Stimulated activated CD8-positive, alpha-beta memory T cell treated with anti-CD3 and anti-CD28 coated beads, Interleukin-12 subunit alpha, Interleukin-12 subunit beta, amount 100 ng/mL, for 24 hours (primary cell): Measurements from ENCODE around the gene SCAANT1.

ENCODE experiments used
- DNase-seq: peaks from one replicate; pipeline ENCODE4 v3.0.0-alpha.2; 2020; ENCODE audit errors: extremely low read depth

Gene SCAANT1

GRCh38 chr3:63900459-63900858 lies 11.7 kb downstream of the SCAANT1 start:
- DNase-seq, result no peak

- no peak for DNase-seq
These were observed 12.2 kb downstream of the SCAANT1 start for GRCh38 chr3:63900010-63900409.

GRCh38 chr3:63896332-63897030 lies 15.7 kb downstream of the SCAANT1 start:
- no peak for DNase-seq

- no peak for DNase-seq
These were observed 16.6 kb downstream of the SCAANT1 start for GRCh38 chr3:63895422-63896189.

- DNase-seq, result no peak
These were observed 19.3 kb downstream of the SCAANT1 start for GRCh38 chr3:63892773-63893352.

GRCh38 chr3:63891518-63891917 lies 20.7 kb downstream of the SCAANT1 start:
- no peak for DNase-seq

GRCh38 chr3:63886858-63887257 lies 25.3 kb downstream of the SCAANT1 start:
- no peak for DNase-seq

GRCh38 chr3:63880653-63881052 lies 31.5 kb downstream of the SCAANT1 start:
- DNase-seq, result no peak

GRCh38 chr3:63878394-63879060 lies 33.7 kb downstream of the SCAANT1 start:
- no peak for DNase-seq

GRCh38 chr3:63877737-63878393 lies 34.3 kb downstream of the SCAANT1 start:
- DNase-seq, result no peak

- no peak for DNase-seq
These were observed 35.9 kb downstream of the SCAANT1 start for GRCh38 chr3:63876260-63876659.

- DNase-seq, result no peak
These were observed 36.7 kb downstream of the SCAANT1 start for GRCh38 chr3:63875510-63875909.

GRCh38 chr3:63874769-63875168 lies 37.4 kb downstream of the SCAANT1 start:
- DNase-seq, result no peak

- DNase-seq, result no peak
These were observed 39.9 kb downstream of the SCAANT1 start for GRCh38 chr3:63872135-63872924.

- DNase-seq, result no peak
These were observed 41.6 kb downstream of the SCAANT1 start for GRCh38 chr3:63870615-63871005.

- no peak for DNase-seq
These were observed 42.1 kb downstream of the SCAANT1 start for GRCh38 chr3:63869940-63870614.

- no peak for DNase-seq
These were observed 45.0 kb downstream of the SCAANT1 start for GRCh38 chr3:63867225-63867624.

- DNase-seq, result no peak
These were observed 47.2 kb downstream of the SCAANT1 start for GRCh38 chr3:63864965-63865327.

- peak; percentile 11 for DNase-seq
These were observed 47.9 kb downstream of the SCAANT1 start for GRCh38 chr3:63864008-63864964.
